Pancreas (tissue), 10 donors: ENCODE measurements around the gene KLK1. TPM values are rescaled to one million over a fixed set of nuclear protein-coding genes. Genes with fewer than 3 reads are reported as not detected.
"Not testable (repeated sequence)": the region's sequence is repeated elsewhere in the genome, so short reads cannot be mapped to it uniquely, and the experiment has no call there.

Source experiments
- ATAC-seq, 4 donors: fragments of 200-7000 bp; cut with Tn5 transposase; one replicate each; pipeline versions ENCODE4 v1.8.0 to v1.9.1; 2020; ENCODE audit warnings: mild to moderate bottlenecking in 4 of 4, moderate library complexity in 4 of 4
- DNase-seq, 6 donors: peaks; one replicate each; pipeline ENCODE4 v3.0.0-alpha.2; 2020
- FAIRE-seq: peaks from 2 replicates; lab custom pipeline; 2012; peaks lifted over from hg19 to GRCh38; lab: Jason Lieb, UNC
- H3K27ac ChIP-seq, 4 donors: fragments of 200-600 bp; sonication (generic); 1 replicate in 3 of 4; 2 replicates in 1 of 4; pipeline versions ENCODE4 v1.5.0 to v1.8.0; 2020
- H3K27me3 ChIP-seq, 4 donors: fragments of 200-600 bp; one replicate each; pipeline ENCODE4 v1.8.0; 2021
- H3K36me3 ChIP-seq, 3 donors: fragments of 200-600 bp; sonication (generic) in 1 of 3; one replicate each; pipeline versions ENCODE4 v1.5.0 to v1.8.0; 2020 to 2021
- H3K4me1 ChIP-seq, 3 donors: fragments of 200-600 bp; one replicate each; pipeline ENCODE4 v1.8.0; 2021
- H3K4me3 ChIP-seq, 4 donors: fragments of 200-600 bp; sonication (generic) in 2 of 4; one replicate each; pipeline versions ENCODE4 v1.5.0 to v1.8.0; 2020 to 2021
- H3K9me3 ChIP-seq, 4 donors: fragments of 200-600 bp; one replicate each; pipeline ENCODE4 v1.8.0; 2021
- WGBS, 2 donors: extraction: QIAGEN DNeasy Blood & Tissue Kit; methylation state at CpG; one replicate each; pipeline ENCODE4 v1.1.7; 2013; 5-methylcytosine and 5-hydroxymethylcytosine counted together
- intact Hi-C, 3 donors: fragments of 100-400 bp; cut with DNase I; formaldehyde crosslinking; loops; one replicate each; pipeline versions ENCODE4 v1.11.1 to v1.14.2; 2022
- polyA plus RNA-seq, 2 donors: library from polyadenylated mRNA; stranded (reverse); fragments of 200-250 nt; gene quantifications; one replicate each; pipeline ENCODE4 v1.2.3, GENCODE V29; 2013
- total RNA-seq, 6 donors: library from RNA; stranded (reverse); fragmentation: NEBNext Ultra II Directional in 4 of 6; extraction: Animal tissue kit (Norgen Biotek cat#: 25700) in 4 of 6; gene quantifications; one replicate each; pipeline versions ENCODE4 v1.2.1 to v1.2.4, GENCODE V29; 2021 to 2023
- TF ChIP-seq, protein P1 (sequence below), 4 donors: fragments of 200-600 bp; sonication (generic) in 3 of 4; IDR thresholded peaks; one replicate each; pipeline versions ENCODE4 v1.5.0 to v1.8.0; 2021; ENCODE audit warnings: antibody characterized with exemption in 4 of 4
- donor health status: healthy with polysubstance abuse.
- donor health status: DM: no; HTN: no; CAD: no; lungs with moderate emphysema.
- donor health status: DM: no; HTN: no; CAD: no.
- donor health status: control.
- donor health status: control.
- donor health status: Bipolar disorder and iron deficiency.
- donor health status: DM: yes; HTN: yes; CAD: no.
- donor health status: DM: no; HTN: no; CAD: no.
- donor health status: DM: no; HTN: no; CAD: no.
- donor health status: DM: yes; HTN: yes; CAD: no.

KLK1 gene
- total and polyA plus RNA-seq, 8 donors: 607 to 1,981 (median 800) TPM

- intact Hi-C loops: no loop called here
- Histone ChIP-seq H3K27me3 (peaks cover 0 to 2% (median 0%) of the 10 kb centered on the region in 4 donors), H3K4me1 (no peaks in the 10 kb centered on the region), H3K4me3 (no peak overlapping the region), H3K27ac (no peak overlapping the region), H3K36me3 (no peaks in the 10 kb centered on the region), H3K9me3 (no peaks in the 10 kb centered on the region)
- FAIRE-seq (no peak), DNase-seq (no peak), ATAC-seq (no peak)
- 61 to 74% methylated on average over 13 of the region's 13 CpGs for WGBS, 2 donors
- TF ChIP-seq, protein P1, sequence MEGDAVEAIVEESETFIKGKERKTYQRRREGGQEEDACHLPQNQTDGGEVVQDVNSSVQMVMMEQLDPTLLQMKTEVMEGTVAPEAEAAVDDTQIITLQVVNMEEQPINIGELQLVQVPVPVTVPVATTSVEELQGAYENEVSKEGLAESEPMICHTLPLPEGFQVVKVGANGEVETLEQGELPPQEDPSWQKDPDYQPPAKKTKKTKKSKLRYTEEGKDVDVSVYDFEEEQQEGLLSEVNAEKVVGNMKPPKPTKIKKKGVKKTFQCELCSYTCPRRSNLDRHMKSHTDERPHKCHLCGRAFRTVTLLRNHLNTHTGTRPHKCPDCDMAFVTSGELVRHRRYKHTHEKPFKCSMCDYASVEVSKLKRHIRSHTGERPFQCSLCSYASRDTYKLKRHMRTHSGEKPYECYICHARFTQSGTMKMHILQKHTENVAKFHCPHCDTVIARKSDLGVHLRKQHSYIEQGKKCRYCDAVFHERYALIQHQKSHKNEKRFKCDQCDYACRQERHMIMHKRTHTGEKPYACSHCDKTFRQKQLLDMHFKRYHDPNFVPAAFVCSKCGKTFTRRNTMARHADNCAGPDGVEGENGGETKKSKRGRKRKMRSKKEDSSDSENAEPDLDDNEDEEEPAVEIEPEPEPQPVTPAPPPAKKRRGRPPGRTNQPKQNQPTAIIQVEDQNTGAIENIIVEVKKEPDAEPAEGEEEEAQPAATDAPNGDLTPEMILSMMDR (IDR thresholded peaks at IDR 0.05): no peak
Observed at GRCh38 chr19:50770888-50771287, 52.7 kb downstream of the KLK1 start.

DNA sequence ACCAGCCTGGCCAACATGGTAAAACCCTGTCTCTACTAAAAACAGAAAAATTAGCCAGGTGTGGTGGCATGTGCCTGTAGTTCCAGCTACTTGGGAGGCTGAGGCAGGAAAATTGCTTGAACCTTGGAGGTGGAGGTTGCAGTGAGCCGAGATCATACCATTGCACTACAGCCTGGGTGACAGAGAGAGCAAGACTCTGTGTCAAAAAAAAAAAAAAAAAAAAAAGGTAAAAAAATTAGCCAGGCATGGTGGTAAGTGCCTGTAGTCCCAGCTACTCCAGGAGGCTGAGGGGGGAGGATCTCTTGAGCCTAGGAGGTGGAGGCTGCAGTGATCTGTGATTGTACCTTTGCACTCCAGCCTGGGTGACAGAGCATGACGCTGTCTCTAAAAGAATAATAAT is 53.4 kb downstream of the KLK1 start, which contains the start of gene GPR32:
Gene GPR32, plus strand, starts transcription at position 301 of the 400 bp plus-strand sequence. CDS start 137 bp downstream, outside the sequence.
- H3K27me3 ChIP-seq, H3K4me3 ChIP-seq, ATAC-seq, H3K36me3 ChIP-seq, DNase-seq, H3K4me1 ChIP-seq, FAIRE-seq, intact Hi-C loops, H3K27ac ChIP-seq, H3K9me3 ChIP-seq: not testable (repeated sequence)
- WGBS, 2 donors: 56 to 60% methylated on average over 2 of the region's 2 CpGs

Other genes starting within 250 kb of the KLK1 start
- gene SYT3, start 183.9 kb downstream of the KLK1 start, total RNA-seq: under 1 TPM; 0.09 to 0.63 (median 0.37) TPM
- gene SYT3, start 183.9 kb downstream of the KLK1 start, polyA plus RNA-seq: under 1 TPM; 0.30 to 0.94 TPM
- gene C19orf81, start 174.3 kb downstream of the KLK1 start, total RNA-seq: 1 to 10 TPM in 1 of 6 donors, under 1 TPM in 3, not detected in 2; 0.69 to 1.2 (median 0.92) TPM
- gene C19orf81, start 174.3 kb downstream of the KLK1 start, polyA plus RNA-seq: under 1 TPM in 1 of 2 donors, not detected in 1; 0.40 TPM
- under 1 TPM in 5 of 6 donors, not detected in 1; 0.06 to 0.69 (median 0.19) TPM for gene SHANK1, start 104.0 kb downstream of the KLK1 start, total RNA-seq
- under 1 TPM; 0.12 to 0.19 TPM for gene SHANK1, start 104.0 kb downstream of the KLK1 start, polyA plus RNA-seq
- 10 to 100 TPM in 1 of 6 donors, 1 to 10 TPM in 5; 1.3 to 14.6 (median 2.5) TPM for gene CLEC11A, start 100.4 kb downstream of the KLK1 start, total RNA-seq
- gene CLEC11A, start 100.4 kb downstream of the KLK1 start, polyA plus RNA-seq: 1 to 10 TPM; 4.7 to 7.4 TPM
- gene GPR32, start 53.3 kb downstream of the KLK1 start, total RNA-seq: not detected
- not detected for gene GPR32, start 53.3 kb downstream of the KLK1 start, polyA plus RNA-seq
- not detected for gene ACP4, start 33.4 kb downstream of the KLK1 start, total RNA-seq
- gene ACP4, start 33.4 kb downstream of the KLK1 start, polyA plus RNA-seq: not detected
- not detected for gene KLK15, start 9.8 kb upstream of the KLK1 start, total RNA-seq
- gene KLK15, start 9.8 kb upstream of the KLK1 start, polyA plus RNA-seq: under 1 TPM; 0.07 to 0.27 TPM
- gene KLK3, start 31.1 kb upstream of the KLK1 start, total RNA-seq: not detected
- under 1 TPM; 0.05 to 0.27 TPM for gene KLK3, start 31.1 kb upstream of the KLK1 start, polyA plus RNA-seq
- gene KLK2, start 49.7 kb upstream of the KLK1 start, total RNA-seq: not detected
- under 1 TPM; 0.09 to 0.27 TPM for gene KLK2, start 49.7 kb upstream of the KLK1 start, polyA plus RNA-seq
- gene KLK4, start 87.6 kb upstream of the KLK1 start, total RNA-seq: under 1 TPM in 1 of 6 donors, not detected in 5; 0.41 TPM
- not detected for gene KLK4, start 87.6 kb upstream of the KLK1 start, polyA plus RNA-seq
- not detected for gene KLK5, start 129.3 kb upstream of the KLK1 start, total RNA-seq
- gene KLK5, start 129.3 kb upstream of the KLK1 start, polyA plus RNA-seq: under 1 TPM in 1 of 2 donors, not detected in 1; 0.11 TPM
- gene KLK6, start 145.8 kb upstream of the KLK1 start, total RNA-seq: not detected
- not detected for gene KLK6, start 145.8 kb upstream of the KLK1 start, polyA plus RNA-seq
- gene KLK7, start 160.1 kb upstream of the KLK1 start, total RNA-seq: not detected
- gene KLK7, start 160.1 kb upstream of the KLK1 start, polyA plus RNA-seq: under 1 TPM in 1 of 2 donors, not detected in 1; 0.46 TPM
- not detected for gene KLK8, start 177.8 kb upstream of the KLK1 start, total RNA-seq
- gene KLK8, start 177.8 kb upstream of the KLK1 start, polyA plus RNA-seq: not detected
- gene KLK10, start 195.9 kb upstream of the KLK1 start, total RNA-seq: 1 to 10 TPM in 1 of 6 donors, under 1 TPM in 5; 0.15 to 1.7 (median 0.44) TPM
- gene KLK10, start 195.9 kb upstream of the KLK1 start, polyA plus RNA-seq: under 1 TPM; 0.53 to 0.63 TPM
- gene KLK11, start 202.8 kb upstream of the KLK1 start, total RNA-seq: 10 to 100 TPM in 4 of 6 donors, 1 to 10 TPM in 2; 6.7 to 24.2 (median 11.4) TPM
- 10 to 100 TPM; 15.5 to 28.9 TPM for gene KLK11, start 202.8 kb upstream of the KLK1 start, polyA plus RNA-seq
- gene KLK12, start 211.2 kb upstream of the KLK1 start, total RNA-seq: not detected
- not detected for gene KLK12, start 211.2 kb upstream of the KLK1 start, polyA plus RNA-seq
- 1 to 10 TPM in 4 of 6 donors, under 1 TPM in 1, not detected in 1; 0.59 to 5.3 (median 1.3) TPM for gene KLK13, start 241.3 kb upstream of the KLK1 start, total RNA-seq
- 1 to 10 TPM; 2.8 to 6.4 TPM for gene KLK13, start 241.3 kb upstream of the KLK1 start, polyA plus RNA-seq